Tibial nerve (tissue), 4 donors: ENCODE data around the gene NLRP2B.
"Not testable (repeated sequence)": the region's sequence is repeated elsewhere in the genome, so short reads cannot be mapped to it uniquely, and the experiment has no call there.

ENCODE experiments used
- CTCF ChIP-seq, 5 experiments: fragments of 200-600 bp in 3 of 5; fragments of 450-650 bp in 2 of 5; sonication (generic) in 3 of 5; IDR thresholded peaks; one replicate each; pipeline ENCODE4 v1.5.1; 2016 to 2019; ENCODE audit warnings: antibody characterized with exemption in 5 of 5, mild to moderate bottlenecking in 3 of 5, moderate library complexity in 2 of 5
- EP300 ChIP-seq, 2 donors: sonication (generic); formaldehyde crosslinking; IDR thresholded peaks; one replicate each; pipeline ENCODE4 v1.6.1; 2017; ENCODE audit warnings: antibody characterized with exemption in 2 of 2, mild to moderate bottlenecking in 1 of 2
- POLR2A ChIP-seq, 2 donors: fragments of 450-650 bp; IDR thresholded peaks; one replicate each; pipeline ENCODE4 v1.6.1; 2017; ENCODE audit warnings: antibody characterized with exemption in 2 of 2, mild to moderate bottlenecking in 2 of 2, moderate library complexity in 2 of 2

GRCh38 chrX:57629438-57629837 is 50.6 kb downstream of the NLRP2B start:
- not testable (repeated sequence) for TF ChIP-seq CTCF, EP300, POLR2A (IDR thresholded peaks at IDR 0.05)
